GM19438 (cell line): ENCODE measurements around the gene FANCL.
"Not testable (repeated sequence)": the region's sequence is repeated elsewhere in the genome, so short reads cannot be mapped to it uniquely, and the experiment has no call there.

Experiments
- ATAC-seq: cut with Tn5 transposase; IDR thresholded peaks from one replicate; pipeline ENCODE4 v1.9.1; 2021; ENCODE audit warnings: low read depth; ENCODE audit not compliant: unreplicated experiment

Gene FANCL

DNA sequence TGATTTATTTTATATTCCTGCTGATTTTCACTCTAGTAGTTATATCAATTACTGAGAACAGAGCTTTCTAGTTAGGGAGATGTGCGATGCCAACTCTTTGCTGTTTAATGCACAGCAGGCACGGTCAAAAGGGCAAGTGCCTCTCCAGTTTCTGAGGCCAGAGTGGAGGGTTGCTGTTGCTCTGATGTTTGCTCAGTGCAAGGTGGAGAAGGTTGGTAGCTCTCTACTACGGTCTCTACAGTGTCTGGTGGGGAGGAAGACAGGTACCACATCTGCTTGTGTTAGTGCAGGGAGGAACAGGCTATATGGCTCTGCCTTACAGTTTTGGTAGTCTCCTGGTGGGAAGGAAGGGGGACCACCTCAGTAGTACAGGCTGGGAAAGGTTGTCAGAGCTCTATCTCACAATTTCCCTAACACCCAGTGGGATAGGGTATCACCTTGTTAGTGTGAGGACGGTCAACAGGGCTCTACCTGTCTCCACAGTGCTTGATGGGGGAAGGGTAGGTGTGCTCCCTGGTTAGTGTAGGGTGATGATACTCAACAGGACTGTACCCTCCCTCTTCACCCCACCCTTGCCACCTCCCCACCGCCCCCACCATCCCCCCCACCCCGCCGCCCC is 85.9 kb downstream of the FANCL start:
- ATAC-seq = no peak

DNA sequence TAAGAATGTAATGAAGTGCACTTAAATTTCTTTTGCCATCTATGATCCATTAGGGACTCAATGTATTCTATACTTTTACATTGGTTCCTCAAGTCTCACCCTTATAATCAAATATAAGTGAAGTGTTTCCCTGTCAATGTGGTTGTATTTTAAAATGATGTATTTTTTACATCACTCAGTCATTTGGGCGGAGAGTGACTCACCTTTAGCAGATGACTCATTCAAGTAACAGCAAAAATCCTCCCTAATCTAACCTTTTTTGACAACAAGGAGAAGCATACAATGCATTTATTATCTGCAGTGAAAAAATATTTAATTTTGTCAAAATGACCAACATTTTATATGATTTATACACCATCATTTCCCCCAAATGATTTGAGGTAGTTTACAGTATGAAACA is 94.4 kb downstream of the FANCL start:
- ATAC-seq = no peak

DNA sequence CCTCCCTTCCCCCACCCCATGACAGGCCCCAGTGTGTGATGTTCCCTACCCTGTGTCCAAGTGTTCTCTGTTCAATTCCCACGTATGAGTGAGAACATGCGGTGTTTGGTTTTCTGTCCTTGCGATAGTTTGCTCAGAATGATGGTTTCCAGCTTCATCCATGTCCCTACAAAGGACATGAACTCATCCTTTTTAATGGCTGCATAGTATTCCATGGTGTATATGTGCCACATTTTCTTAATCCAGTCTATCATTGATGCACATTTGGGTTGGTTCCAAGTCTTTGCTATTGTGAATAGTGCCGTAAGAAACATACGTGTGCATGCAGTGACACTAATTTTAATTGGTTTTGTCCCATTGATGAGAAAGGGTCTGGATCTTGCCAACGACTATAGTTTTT is 95.4 kb downstream of the FANCL start:
- ATAC-seq = not testable (repeated sequence)

DNA sequence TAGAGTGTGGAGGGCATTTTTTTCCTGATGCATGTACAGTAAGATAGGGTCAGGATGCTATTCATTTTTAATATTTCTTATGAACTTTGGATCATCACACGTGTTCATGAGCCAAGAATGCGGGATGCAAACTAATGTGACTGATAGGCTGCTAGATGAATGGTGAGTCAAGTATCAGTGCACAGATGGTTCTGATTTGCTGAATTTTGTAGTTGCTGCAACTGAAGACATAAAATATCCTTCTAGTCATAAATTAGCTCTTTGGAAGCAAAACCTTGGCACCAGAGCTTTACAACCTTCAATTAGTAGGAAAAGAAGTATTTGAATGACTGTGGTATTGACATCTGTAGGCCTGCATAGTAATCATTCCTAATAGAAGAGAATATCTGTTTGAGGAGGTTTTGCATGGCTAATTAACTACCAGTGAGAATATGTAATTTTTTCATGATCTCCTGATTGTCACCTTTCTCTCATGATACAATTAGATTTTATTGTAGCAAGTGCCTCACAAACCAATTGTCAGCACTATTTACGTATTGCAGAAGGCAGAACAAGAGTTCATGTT is 100.5 kb downstream of the FANCL start:
- no peak for ATAC-seq

DNA sequence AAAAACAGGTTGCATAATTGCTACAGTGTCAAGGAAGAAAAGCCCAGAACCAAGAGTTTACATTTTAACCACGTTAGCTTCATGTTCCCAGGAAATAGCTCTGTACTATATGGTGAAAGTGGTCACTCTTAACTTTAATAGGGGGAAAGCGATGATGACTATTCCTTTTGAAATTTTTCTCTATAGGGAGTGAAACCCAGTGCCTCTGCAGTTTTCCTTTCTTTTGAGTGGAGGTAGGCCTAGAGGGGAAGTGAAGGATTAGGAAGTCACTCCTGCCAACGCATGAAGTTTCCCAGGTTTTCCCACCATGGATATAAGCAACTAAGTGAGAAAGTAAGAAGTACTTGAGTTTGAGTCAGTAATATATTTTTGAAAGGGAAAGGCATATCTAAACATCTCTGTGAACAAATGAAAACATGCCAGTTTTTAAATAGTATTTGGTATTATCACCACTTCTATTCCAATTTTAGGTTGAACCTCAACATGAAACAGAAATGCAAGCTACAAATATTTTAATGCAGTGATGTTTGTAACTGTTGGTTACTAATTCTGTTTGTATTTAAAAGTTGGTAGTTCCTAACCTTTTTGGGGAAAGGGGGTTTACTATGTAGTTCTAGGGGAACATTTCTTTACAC is 102.6 kb downstream of the FANCL start:
- no peak for ATAC-seq

DNA sequence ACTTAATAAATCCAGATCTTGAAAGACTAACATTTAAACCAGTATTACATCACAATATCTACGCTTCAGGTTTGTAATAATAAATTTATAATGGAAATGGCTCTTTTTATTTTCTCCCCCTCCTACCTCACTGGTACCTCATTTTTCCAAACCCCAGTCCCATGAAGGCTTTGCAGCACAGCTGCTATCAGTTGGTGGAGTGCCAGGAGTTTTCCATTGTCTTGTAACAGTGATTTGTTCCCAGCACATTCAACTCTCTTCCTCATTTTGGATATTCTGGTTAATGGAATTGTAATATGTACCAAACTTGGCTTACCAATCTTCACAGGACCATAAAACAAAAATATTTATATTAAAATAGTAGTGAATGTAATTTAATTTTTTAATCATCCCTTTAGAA is 103.3 kb downstream of the FANCL start:
- ATAC-seq = no peak

DNA sequence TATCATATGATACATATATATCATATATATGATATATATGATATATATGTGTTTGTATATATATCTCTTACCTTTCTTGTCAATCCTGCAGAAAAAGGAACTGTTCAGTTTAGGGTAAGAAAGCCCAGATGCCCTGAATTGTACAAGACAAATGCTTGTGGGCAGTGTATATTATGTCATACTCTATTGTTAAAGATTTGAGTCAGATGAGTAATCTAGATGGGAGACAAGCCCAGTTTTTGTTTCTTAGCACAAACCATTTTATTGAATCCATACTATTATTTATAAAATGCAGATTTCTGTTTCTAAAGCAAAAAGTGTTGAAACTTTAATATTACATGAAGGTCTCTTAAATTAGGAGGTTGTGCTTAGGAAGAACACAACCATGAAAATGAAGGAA is 103.9 kb downstream of the FANCL start:
- ATAC-seq = no peak

DNA sequence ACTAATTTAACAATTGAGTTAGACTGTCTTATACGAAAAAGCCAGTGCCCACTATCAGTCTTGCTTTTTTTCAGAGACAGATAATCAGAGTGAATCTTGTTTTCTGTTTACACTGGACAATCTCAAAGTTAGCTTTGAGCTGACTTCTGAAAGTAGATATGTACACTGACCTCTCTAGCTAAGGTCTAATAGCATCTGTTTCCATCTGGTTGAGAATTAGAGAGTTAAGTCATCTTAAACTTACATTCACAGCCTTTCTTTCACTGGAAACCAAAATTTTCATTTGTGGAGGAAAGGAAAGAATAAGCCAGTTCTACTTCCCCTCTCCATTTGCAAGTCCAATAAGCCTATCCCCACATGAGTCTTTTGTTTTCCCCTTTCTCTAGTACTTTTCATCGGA is 105.3 kb downstream of the FANCL start:
- no peak for ATAC-seq

DNA sequence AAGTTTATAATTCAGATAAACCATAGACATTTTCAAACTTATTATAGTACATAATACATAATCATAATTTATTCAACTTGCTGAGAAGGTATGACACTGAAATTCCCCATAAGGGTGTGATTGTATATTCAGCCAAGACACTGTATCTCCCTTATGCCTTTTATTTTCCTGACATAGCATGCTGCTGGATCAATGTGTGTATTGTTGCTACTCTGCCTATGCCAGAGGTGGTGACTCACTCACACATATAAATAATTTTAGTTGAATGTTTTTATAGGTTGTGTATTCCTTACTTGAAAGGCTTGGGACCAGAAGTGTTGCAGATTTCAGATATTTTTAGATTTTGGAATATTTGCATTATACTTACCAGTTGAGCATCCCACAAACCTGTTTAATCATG is 107.7 kb downstream of the FANCL start:
- no peak for ATAC-seq

DNA sequence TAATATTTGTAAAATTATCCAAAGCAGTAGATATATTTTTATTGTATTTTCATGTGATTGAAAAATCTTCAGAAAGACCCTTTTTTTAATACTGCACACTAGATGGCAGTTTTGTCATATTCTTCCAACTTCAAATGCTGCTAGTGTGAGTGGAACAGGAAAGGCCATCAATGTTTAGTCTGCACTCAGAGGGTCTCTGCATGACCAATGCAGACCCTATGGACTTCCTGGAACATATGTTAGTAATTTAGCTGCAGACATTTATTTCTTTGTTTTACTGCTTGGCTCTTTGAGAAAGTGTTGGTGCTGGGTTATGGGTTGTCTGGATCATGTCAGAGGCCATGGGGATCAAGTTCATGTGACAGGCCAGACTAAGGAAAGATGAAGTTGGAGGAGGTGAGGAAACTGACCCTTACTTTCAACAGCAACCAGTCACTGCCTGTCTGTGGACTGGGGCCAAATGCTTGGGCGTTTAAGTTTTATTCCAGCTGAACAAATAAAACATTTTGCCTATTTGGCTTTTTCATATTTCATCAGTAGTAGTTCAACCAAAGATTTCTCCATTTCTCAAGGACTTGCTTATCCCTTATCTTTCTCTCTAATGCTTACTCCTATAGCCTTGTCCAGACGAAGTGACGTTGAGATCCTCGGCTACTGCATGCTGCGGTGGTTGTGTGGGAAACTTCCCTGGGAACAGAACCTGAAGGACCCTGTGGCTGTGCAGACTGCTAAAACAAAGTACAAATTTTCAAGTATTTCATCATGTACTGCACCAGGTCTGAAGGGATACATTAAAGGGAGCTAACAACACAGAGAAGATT is 109.7 kb downstream of the FANCL start:
- ATAC-seq = no peak

DNA sequence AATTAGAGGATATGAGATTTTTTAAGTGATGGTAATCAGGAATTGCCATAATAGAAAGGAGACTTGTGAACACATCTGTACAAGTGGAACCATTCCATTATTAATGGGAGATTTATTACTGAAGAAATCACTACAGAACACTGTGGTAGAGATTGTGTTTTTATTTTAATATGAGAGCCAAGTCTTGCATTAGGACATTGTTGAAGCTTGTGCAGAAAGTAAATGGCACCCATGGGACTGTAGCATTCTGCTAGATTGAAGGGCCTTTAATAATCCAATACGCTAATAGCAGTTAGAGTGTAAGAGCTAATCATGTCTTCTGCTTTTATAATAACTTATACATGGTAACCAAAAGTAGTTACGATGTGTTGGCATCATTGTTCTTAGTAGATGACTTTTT is 110.9 kb downstream of the FANCL start:
- ATAC-seq = no peak

DNA sequence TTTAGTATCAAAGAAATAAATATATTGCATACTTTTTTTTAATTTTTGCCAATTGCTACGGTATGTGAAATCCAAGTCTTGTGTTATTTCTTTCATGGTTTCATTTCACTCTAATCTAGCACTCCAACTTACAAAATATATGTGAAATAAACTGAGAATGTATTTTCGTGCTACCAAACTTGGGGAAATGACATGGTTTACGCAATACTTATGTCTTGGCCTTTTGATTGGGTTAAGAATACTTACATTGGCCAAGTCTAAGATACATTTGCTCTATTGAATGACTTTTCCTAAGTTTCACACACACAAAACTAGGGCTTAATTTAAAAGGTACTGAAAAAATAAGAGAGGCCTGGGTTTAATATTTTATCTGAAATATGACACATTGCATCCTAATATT is 114.0 kb downstream of the FANCL start:
- no peak for ATAC-seq

DNA sequence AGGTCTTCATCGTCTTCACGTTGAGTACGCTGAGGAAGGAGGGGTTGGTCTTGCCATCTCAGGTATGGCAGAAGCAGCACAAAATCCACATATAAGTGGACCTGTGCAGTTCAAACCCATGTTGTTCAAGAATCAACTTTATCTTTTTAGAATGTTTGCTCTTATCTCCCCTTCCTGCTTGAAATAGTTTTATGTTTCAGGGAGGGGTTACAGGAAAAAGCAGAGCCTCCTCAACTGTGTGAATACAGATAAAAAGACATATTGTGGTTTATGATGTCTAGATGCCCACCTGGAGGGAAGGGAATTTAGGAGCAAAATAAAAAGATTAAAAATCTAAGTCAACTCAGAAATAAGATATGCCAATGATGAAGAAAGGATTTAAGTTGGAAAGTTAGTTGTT is 118.6 kb downstream of the FANCL start:
- ATAC-seq = no peak

DNA sequence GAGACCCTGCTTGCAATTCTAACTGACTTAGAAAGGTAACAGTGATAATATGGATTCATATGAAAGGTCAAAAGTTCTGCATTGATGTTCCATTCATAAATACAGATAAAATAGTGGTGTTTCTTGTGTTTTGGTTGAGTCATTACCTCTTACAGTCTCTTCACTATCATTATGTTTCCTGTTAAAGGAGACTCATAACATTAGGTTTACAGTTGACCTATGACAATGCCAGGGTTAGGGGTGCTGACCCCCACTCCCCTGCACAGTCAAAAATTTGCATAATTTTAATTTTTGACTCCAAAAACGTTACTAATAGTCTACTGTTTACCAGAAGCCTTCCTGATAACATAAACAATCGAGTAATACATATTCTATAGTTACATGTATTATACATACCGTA is 119.1 kb downstream of the FANCL start:
- no peak for ATAC-seq

DNA sequence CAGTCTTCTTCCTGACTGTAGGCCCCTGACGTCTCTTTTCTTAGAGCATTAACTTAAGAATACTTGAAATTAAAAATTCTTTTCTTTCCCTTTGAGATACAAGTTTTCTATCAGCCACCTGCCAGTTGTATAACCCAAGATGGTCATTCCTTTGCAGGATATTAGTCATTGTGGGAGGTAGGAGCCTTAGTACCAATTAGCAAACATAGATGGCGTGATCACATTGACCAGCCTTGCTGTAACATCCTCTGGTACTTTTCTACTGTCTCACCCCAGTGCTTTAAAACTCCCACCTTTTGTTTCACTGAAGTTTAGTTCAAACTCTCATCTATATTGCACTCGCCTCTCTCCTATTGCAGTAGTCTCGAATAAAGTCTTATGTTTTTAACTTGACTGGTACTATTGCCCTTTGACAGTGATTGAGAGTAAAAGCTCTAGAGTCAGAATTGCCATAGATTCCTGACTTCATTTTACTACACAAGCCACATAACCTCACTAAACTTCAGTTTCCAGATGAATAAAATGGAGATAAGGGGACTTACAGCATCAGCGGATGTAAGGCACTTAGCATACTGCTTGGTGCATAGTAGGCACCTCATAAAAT is 120.4 kb downstream of the FANCL start:
- no peak for ATAC-seq

DNA sequence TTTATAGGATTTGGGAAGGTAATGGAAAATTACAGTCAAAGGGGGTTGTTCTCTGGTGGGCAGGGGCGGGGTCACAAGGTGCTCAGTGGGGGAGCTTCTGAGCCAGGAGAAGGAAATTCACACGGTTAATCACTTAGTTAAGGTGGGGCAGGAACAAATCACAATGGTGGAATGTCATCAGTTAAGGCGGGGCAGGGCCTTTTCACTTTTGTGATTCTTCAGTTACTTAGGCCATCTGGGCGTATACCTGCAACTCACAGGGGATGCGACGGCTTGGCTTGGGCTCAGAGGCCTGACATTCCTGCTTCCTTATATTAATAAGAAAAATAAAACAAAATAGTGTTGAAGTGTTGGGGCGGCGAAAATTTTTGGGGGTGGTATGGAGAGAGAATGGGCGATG is 127.6 kb downstream of the FANCL start:
- not testable (repeated sequence) for ATAC-seq

DNA sequence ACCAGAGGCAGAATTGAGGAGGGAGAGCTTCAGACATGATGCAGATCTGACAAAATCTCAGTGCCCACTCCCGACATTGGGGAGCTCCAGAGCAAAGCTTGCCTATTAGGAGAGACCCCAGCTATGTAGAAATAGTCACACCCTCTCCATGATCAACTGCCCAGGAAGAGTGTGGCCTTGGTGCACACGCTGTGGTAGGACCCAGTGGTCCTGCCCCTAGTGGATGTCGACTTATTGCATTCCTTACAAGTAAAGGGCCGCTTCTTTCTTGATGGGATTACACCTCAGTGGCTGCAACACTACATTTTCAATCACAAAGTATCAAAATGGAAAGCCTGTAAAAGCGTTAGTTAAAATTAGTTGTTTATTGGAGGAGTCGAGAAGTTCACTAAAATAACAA is 130.4 kb downstream of the FANCL start:
- no peak for ATAC-seq

DNA sequence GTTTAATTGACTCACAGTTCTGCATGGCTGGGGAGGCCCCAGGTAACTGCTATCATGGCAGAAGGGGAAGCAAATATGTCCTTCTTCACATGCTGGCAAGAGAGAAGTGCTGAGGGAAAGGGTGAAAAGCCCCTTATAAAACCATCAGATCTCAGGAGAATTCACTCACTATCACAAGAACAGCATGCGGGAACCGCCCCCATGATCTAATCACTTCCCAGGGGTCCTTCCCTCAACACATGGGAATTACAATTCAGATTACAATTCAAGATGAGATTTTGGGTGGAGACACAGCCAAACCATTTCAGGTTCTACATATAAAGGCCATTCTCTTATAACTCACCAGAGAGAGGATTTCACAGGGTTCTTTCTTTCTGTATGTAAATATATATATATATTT is 131.6 kb downstream of the FANCL start:
- no peak for ATAC-seq
